IMR-90 (cell line): Measurements from ENCODE around the gene HOMER3. TPM values are rescaled to one million over a fixed set of nuclear protein-coding genes. Genes with fewer than 3 reads are reported as not detected.

Experiments used
- ATAC-seq: fragments of 200-7000 bp; cut with Tn5 transposase; 2 replicates; pipeline ENCODE4 v1.9.1; 2020; ENCODE audit warnings: low read depth, mild to moderate bottlenecking, moderate library complexity
- BruUV-seq: library from RNA; stranded (reverse); fragments of 400-500 nt; replicated peaks from 2 replicates; lab custom pipeline; 2021; lab: Mats Ljungman, UMichigan
- CTCF ChIA-PET: fragments of 300-600 bp; formaldehyde crosslinking; extraction: SDS; loops from one replicate; lab custom pipeline; 2021; ENCODE audit warnings: antibody characterized with exemption; lab: Yijun Ruan, JAX
- POLR2A ChIA-PET: fragments of 300-600 bp; sonication (Branson Sonifier 250); formaldehyde crosslinking; loops from one replicate; lab custom pipeline; 2022; ENCODE audit warnings: antibody characterized with exemption; ENCODE audit not compliant: unreplicated experiment; lab: Charles Lee
- DNase-seq: peaks from one replicate; pipeline ENCODE4 v3.0.0; 2013
- H2AFZ ChIP-seq: replicated peaks from 2 replicates; pipeline ENCODE3; 2013; ENCODE audit warnings: low read length, mild to moderate bottlenecking; ENCODE audit not compliant: poor library complexity
- H2AK5ac ChIP-seq: 2 replicates; pipeline ENCODE4 v1.6.1; 2013; ENCODE audit warnings: low read depth, low read length, inconsistent platforms
- H2AK9ac ChIP-seq: replicated peaks from 2 replicates; pipeline ENCODE3; 2013; ENCODE audit warnings: mild to moderate bottlenecking, low read depth, low read length, moderate library complexity; ENCODE audit not compliant: poor library complexity
- H2BK120ac ChIP-seq: 2 replicates; pipeline ENCODE4 v1.6.1; 2013; ENCODE audit warnings: low read depth, low read length, inconsistent platforms
- H2BK15ac ChIP-seq: 3 replicates; pipeline ENCODE4 v1.6.1; 2013; ENCODE audit warnings: low read depth, low read length, inconsistent platforms
- H2BK20ac ChIP-seq: 2 replicates; pipeline ENCODE4 v1.6.1; 2013; ENCODE audit warnings: low read depth, mild to moderate bottlenecking, inconsistent platforms, low read length, moderate library complexity
- H2BK5ac ChIP-seq: 2 replicates; pipeline ENCODE4 v1.6.1; 2013; ENCODE audit warnings: mild to moderate bottlenecking, low read depth, low read length, inconsistent platforms; ENCODE audit not compliant: poor library complexity, severe bottlenecking
- H3K14ac ChIP-seq: replicated peaks from 2 replicates; pipeline ENCODE4 v1.6.1; 2013; ENCODE audit warnings: low read depth, low read length, inconsistent platforms
- H3K18ac ChIP-seq: 2 replicates; pipeline ENCODE4 v1.6.1; 2013; ENCODE audit warnings: low read depth, low read length, control low read depth
- H3K23ac ChIP-seq: 2 replicates; pipeline ENCODE4 v1.6.1; 2013; ENCODE audit warnings: low read depth, low read length, inconsistent platforms
- H3K27ac ChIP-seq: 2 replicates; pipeline ENCODE4 v1.5.1; 2013; ENCODE audit warnings: mild to moderate bottlenecking, control low read depth, low read length; ENCODE audit not compliant: insufficient read depth
- H3K27me3 ChIP-seq: 2 replicates; pipeline ENCODE4 v1.6.1; 2013; ENCODE audit warnings: low read length; ENCODE audit not compliant: control insufficient read depth, insufficient read depth
- H3K36me3 ChIP-seq: 2 replicates; pipeline ENCODE4 v1.6.1; 2013; ENCODE audit warnings: low read length, mixed read lengths; ENCODE audit not compliant: control insufficient read depth, insufficient read depth
- H3K4ac ChIP-seq: 2 replicates; pipeline ENCODE4 v1.6.1; 2013; ENCODE audit warnings: low read depth, low read length, inconsistent platforms
- H3K4me1 ChIP-seq: 2 replicates; pipeline ENCODE4 v1.6.1; 2013; ENCODE audit warnings: low read length, mixed read lengths; ENCODE audit not compliant: control insufficient read depth, insufficient read depth
- H3K4me2 ChIP-seq: 2 replicates; pipeline ENCODE4 v1.6.1; 2013; ENCODE audit warnings: low read depth, mild to moderate bottlenecking, control low read depth, low read length, moderate library complexity
- H3K4me3 ChIP-seq: 2 replicates; pipeline ENCODE4 v1.5.1; 2013; ENCODE audit warnings: low read depth, mild to moderate bottlenecking, control low read depth, low read length, moderate library complexity; ENCODE audit not compliant: insufficient read depth
- H3K56ac ChIP-seq: 2 replicates; pipeline ENCODE4 v1.6.1; 2013; ENCODE audit warnings: low read length, inconsistent platforms; ENCODE audit not compliant: insufficient read depth; ENCODE audit errors: extremely low read depth
- H3K79me1 ChIP-seq, 2 experiments: 2 replicates each; pipeline ENCODE4 v1.6.1; 2013; ENCODE audit warnings: low read length in 2 of 2, inconsistent platforms in 1 of 2, low read depth in 1 of 2
- H3K9ac ChIP-seq: 2 replicates; pipeline ENCODE4 v1.6.1; 2013; ENCODE audit warnings: low read depth, low read length, control low read depth
- H3K9me1 ChIP-seq: 2 replicates; pipeline ENCODE4 v1.6.1; 2013; ENCODE audit warnings: low read length, inconsistent platforms; ENCODE audit not compliant: insufficient read depth
- H3K9me3 ChIP-seq: 2 replicates; pipeline ENCODE4 v1.6.1; 2013; ENCODE audit warnings: low read length; ENCODE audit not compliant: control insufficient read depth, insufficient read depth
- H4K20me1 ChIP-seq: 2 replicates; pipeline ENCODE4 v1.6.1; 2013; ENCODE audit warnings: low read length, inconsistent platforms; ENCODE audit not compliant: insufficient read depth
- H4K5ac ChIP-seq: 2 replicates; pipeline ENCODE4 v1.6.1; 2013; ENCODE audit warnings: mild to moderate bottlenecking, low read depth, low read length, control low read depth
- H4K8ac ChIP-seq, 2 experiments: 2 replicates each; pipeline ENCODE4 v1.6.1; 2013; ENCODE audit warnings: low read depth in 2 of 2, low read length in 2 of 2, control low read depth in 1 of 2, inconsistent platforms in 1 of 2
- H4K91ac ChIP-seq: 2 replicates; pipeline ENCODE4 v1.6.1; 2013; ENCODE audit warnings: low read depth, low read length, inconsistent platforms; ENCODE audit not compliant: insufficient read depth
- BHLHE40 ChIP-seq: fragments of 150-350 bp; IDR thresholded peaks from 2 replicates; pipeline ENCODE4 v1.6.1; 2016; ENCODE audit warnings: mild to moderate bottlenecking, low read depth, low read length
- CEBPB ChIP-seq: IDR thresholded peaks from 2 replicates; pipeline ENCODE4 v1.6.1; 2012; ENCODE audit warnings: low read depth, low read length, improper control_type of control experiment
- CTCF ChIP-seq: conservative IDR thresholded peaks from 2 replicates; pipeline ENCODE4 v1.5.1; 2012; ENCODE audit warnings: mild to moderate bottlenecking, low read depth, low read length, improper control_type of control experiment
- FOS ChIP-seq: fragments of 150-350 bp; IDR thresholded peaks from 2 replicates; pipeline ENCODE4 v1.6.1; 2016; ENCODE audit warnings: low read depth, low read length
- MAFK ChIP-seq: IDR thresholded peaks from 2 replicates; pipeline ENCODE4 v1.6.1; 2012; ENCODE audit warnings: low read depth, low read length, improper control_type of control experiment
- MAZ ChIP-seq: IDR thresholded peaks from 2 replicates; pipeline ENCODE4 v1.6.1; 2012; ENCODE audit warnings: low read depth, mild to moderate bottlenecking, low read length, improper control_type of control experiment, moderate library complexity, borderline replicate concordance
- POLR2A ChIP-seq: IDR thresholded peaks from 2 replicates; pipeline ENCODE4 v1.6.1; 2012; ENCODE audit warnings: mild to moderate bottlenecking, low read depth, low read length
- RAD21 ChIP-seq: IDR thresholded peaks from 2 replicates; pipeline ENCODE4 v1.6.1; 2012; ENCODE audit warnings: low read length, improper control_type of control experiment
- RFX5 ChIP-seq: IDR thresholded peaks from 2 replicates; pipeline ENCODE4 v1.8.0; 2012; ENCODE audit warnings: low read depth, mild to moderate bottlenecking, low read length, moderate library complexity
- WGBS, 2 experiments: methylation state at CpG; one replicate each; pipeline versions ENCODE4 v1.1.5 to v1.1.7; 2013; ENCODE audit warnings: missing lambda C conversion rate in 2 of 2; ENCODE audit not compliant: insufficient read length in 1 of 2; ENCODE audit errors: extremely low coverage in 2 of 2; 5-methylcytosine and 5-hydroxymethylcytosine counted together
- dilution Hi-C: fragments of 300-500 bp; cut with HindIII; formaldehyde crosslinking; loops from one replicate; pipeline ENCODE4 v1.14.3; 2018; ENCODE audit warnings: low sequenced_read_pairs; ENCODE audit not compliant: unreplicated experiment
- in situ Hi-C: fragments of 300-500 bp; cut with MboI; formaldehyde crosslinking; loops from 3 replicates; pipeline ENCODE4 v1.14.3; 2019; ENCODE audit warnings: low sequenced_read_pairs, inconsistent platforms, mixed read lengths
- intact Hi-C: fragments of 100-400 bp; cut with micrococcal nuclease; formaldehyde crosslinking; loops from 2 replicates; pipeline ENCODE4 v1.10.0; 2022
- polyA plus RNA-seq, 3 experiments: library from polyadenylated mRNA; depleted of rRNA; stranded (reverse); fragments of >200 nt; gene quantifications; 2 replicates each; pipeline ENCODE4 v1.2.3, GENCODE V29; 2012; ENCODE audit warnings: low replicate concordance in 1 of 3
- total RNA-seq: library from RNA; depleted of rRNA; stranded (reverse); fragments of >200 nt; gene quantifications from 2 replicates; pipeline ENCODE4 v1.2.3, GENCODE V29; 2012

HOMER3 gene
- total and polyA plus RNA-seq, 2 of the 4 experiments (the other 2 are of a cell fraction) = 53.4 to 77.0 TPM

GRCh38 chr19:18943465-18943864, 2.4 kb upstream of the HOMER3 start:
- H4K91ac ChIP-seq = no peak overlapping the region
- H2BK15ac ChIP-seq = no peak overlapping the region
- peaks cover 5% of the 10 kb centered on the region for H3K9me1 ChIP-seq
- dilution Hi-C loops (no loop called here), in situ Hi-C loops (no loop called here), intact Hi-C loops (no loop called here)
- TF ChIP-seq RFX5 (no peak), FOS (no peak), CEBPB (no peak), MAFK (no peak), RAD21 (no peak), CTCF (no peak), POLR2A (no peak), MAZ (no peak), BHLHE40 (no peak)
- H2BK120ac ChIP-seq = no peak overlapping the region
- BruUV-seq = no TSS peak
- H2BK20ac ChIP-seq = no peak overlapping the region
- H4K20me1 ChIP-seq = peaks cover 12% of the 10 kb centered on the region; the same call in 1 of the 2 replicates
- no peak overlapping the region for H3K18ac ChIP-seq
- no peak for DNase-seq
- H3K79me1 ChIP-seq = peaks cover 11 to 32% of the 10 kb centered on the region in 2 experiments
- no peak overlapping the region for H2AK9ac ChIP-seq
- H4K8ac ChIP-seq = no peak overlapping the region
- H2AFZ ChIP-seq = no peak overlapping the region
- H3K9me3 ChIP-seq = no peaks in the 10 kb centered on the region
- no peak overlapping the region for H3K27ac ChIP-seq
- no peak overlapping the region for H3K14ac ChIP-seq
- ChIA-PET POLR2A (no interaction called here), CTCF (no interaction called here)
- peaks cover 6% of the 10 kb centered on the region for H3K4me1 ChIP-seq
- no peak overlapping the region for H3K9ac ChIP-seq
- H3K56ac ChIP-seq = no peak overlapping the region
- no peak overlapping the region for H3K4ac ChIP-seq
- H3K36me3 ChIP-seq = peaks cover 11% of the 10 kb centered on the region; the same call in 1 of the 2 replicates
- no peak for ATAC-seq
- WGBS, 2 experiments = 100% methylated on average over 2 of the region's 4 CpGs; no CpG with 5 or more reads in 1 of the 2 experiments
- H2AK5ac ChIP-seq = no peak overlapping the region
- H3K4me3 ChIP-seq = no peak overlapping the region
- no peak overlapping the region for H2BK5ac ChIP-seq
- H3K23ac ChIP-seq = no peak overlapping the region
- no peak overlapping the region for H4K5ac ChIP-seq
- no peak overlapping the region for H3K4me2 ChIP-seq
- no peaks in the 10 kb centered on the region for H3K27me3 ChIP-seq
